ENCODE measurements around the gene ABCB11.

Gene ABCB11

DNA sequence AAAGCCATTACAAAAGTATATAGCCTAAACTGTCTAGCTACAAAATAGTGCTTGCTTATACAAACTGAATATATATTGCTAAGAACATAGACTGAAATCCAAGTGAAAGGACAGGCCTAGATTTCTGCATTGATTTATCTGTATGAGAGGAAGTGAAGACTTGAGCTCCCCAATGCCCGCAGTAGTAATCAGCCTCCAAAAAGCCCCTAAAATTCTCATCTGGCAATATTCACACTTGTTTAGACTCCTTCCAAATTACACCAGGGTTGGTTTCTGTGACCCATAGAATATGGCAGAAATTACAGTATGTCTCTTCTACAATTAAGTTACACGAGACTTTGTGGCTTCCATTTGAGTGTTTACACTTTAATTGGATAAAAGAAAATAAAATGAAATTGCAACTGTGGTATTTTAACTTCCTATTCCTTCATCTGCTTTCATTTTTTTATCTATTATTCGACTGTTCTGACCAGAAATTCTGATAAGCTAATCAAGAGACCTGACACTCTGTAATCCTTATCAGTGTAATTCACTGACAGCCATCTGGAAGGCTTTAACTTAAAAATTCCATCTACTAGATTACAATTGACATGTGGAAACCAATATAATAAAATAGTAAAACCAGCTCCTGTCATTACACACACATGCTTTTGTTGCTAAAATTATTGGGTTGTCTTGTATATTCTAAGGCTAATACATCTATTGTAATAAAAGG is 21.1 kb downstream of the ABCB11 start:
- H3K27ac ChIP-seq (ENCODE audit: low read depth, low read length): no peak overlapping the region
- no peaks in the 10 kb centered on the region for H3K36me3 ChIP-seq (ENCODE audit: control insufficient read depth in 1 of 2, insufficient read depth in 2 of 2, low read length in 2 of 2)
- H3K9ac ChIP-seq (ENCODE audit: low read depth in 1 of 2, low read length in 2 of 2): no peak overlapping the region
- H3K4me3 ChIP-seq (ENCODE audit: low read depth in 1 of 2, low read length in 2 of 2): no peak overlapping the region
- H3K9me3 ChIP-seq (ENCODE audit: control insufficient read depth in 1 of 2, low read length in 2 of 2): no peaks in the 10 kb centered on the region
- H3K4me1 ChIP-seq (ENCODE audit: control insufficient read depth in 1 of 2, insufficient read depth in 2 of 2, low read length in 2 of 2): peaks cover 0 to 9% of the 10 kb centered on the region in 2 donors
- H3K27me3 ChIP-seq (ENCODE audit: control insufficient read depth in 1 of 2, insufficient read depth in 2 of 2, low read length in 2 of 2): no peaks in the 10 kb centered on the region

DNA sequence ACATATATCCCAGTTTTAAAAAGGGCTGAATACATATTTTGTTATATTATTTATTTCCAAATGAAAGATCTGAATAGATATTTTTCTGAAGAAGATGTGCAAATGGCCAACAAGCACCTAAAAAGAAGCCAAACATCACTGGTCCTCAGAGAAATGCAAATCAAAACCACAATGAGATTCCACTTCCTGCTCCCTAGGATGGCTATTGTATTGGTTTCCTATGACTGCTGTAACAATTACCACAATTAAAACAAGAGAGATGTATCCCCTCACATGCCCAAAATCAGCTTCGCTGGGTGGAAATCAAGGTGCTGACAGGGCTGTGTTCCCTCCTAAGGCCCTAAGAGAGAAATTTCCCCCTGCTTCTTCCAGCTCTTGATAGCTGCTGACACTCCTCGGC is 23.2 kb downstream of the ABCB11 start:
- Histone ChIP-seq H3K9me3 (ENCODE audit: control insufficient read depth in 1 of 2, low read length in 2 of 2) (no peaks in the 10 kb centered on the region), H3K4me1 (ENCODE audit: control insufficient read depth in 1 of 2, insufficient read depth in 2 of 2, low read length in 2 of 2) (peaks cover 0 to 9% of the 10 kb centered on the region in 2 donors)

DNA sequence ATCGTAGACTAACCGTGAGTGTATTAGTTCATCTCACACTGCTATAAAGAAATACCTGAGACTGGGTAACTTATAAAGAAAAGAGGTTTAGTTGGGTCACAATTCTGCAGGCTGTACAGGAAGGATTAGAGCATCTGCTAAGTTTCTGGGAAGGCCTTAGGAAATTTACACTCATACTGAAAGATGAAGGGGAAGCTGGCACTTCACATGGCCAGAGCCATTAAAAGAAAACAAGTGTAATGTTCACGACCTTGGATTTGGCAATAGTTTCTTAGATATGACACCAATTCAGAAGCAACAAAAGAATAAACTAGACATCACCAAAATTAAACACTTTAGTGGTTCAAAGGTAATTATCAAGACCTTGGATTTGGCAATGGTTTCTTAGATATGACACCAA is 23.8 kb downstream of the ABCB11 start:
- peaks cover 0 to 6% of the 10 kb centered on the region in 2 donors for H3K4me1 ChIP-seq (ENCODE audit: control insufficient read depth in 1 of 2, insufficient read depth in 2 of 2, low read length in 2 of 2)
- no peak overlapping the region for H3K9ac ChIP-seq (ENCODE audit: low read depth in 1 of 2, low read length in 2 of 2)
- H3K27ac ChIP-seq (ENCODE audit: low read depth, low read length): no peak overlapping the region
- no peaks in the 10 kb centered on the region for H3K9me3 ChIP-seq (ENCODE audit: control insufficient read depth in 1 of 2, low read length in 2 of 2)
- H3K36me3 ChIP-seq (ENCODE audit: control insufficient read depth in 1 of 2, insufficient read depth in 2 of 2, low read length in 2 of 2): no peaks in the 10 kb centered on the region
- no peaks in the 10 kb centered on the region for H3K27me3 ChIP-seq (ENCODE audit: control insufficient read depth in 1 of 2, insufficient read depth in 2 of 2, low read length in 2 of 2)
- no peak overlapping the region for H3K4me3 ChIP-seq (ENCODE audit: low read depth in 1 of 2, low read length in 2 of 2)

More for the DNA sequence above, 23.2 kb downstream of the ABCB11 start:
- Histone ChIP-seq H3K9ac (ENCODE audit: low read depth in 1 of 2, low read length in 2 of 2) (no peak overlapping the region), H3K27me3 (ENCODE audit: control insufficient read depth in 1 of 2, insufficient read depth in 2 of 2, low read length in 2 of 2) (no peaks in the 10 kb centered on the region), H3K4me3 (ENCODE audit: low read depth in 1 of 2, low read length in 2 of 2) (no peak overlapping the region), H3K27ac (ENCODE audit: low read depth, low read length) (no peak overlapping the region), H3K36me3 (ENCODE audit: control insufficient read depth in 1 of 2, insufficient read depth in 2 of 2, low read length in 2 of 2) (no peaks in the 10 kb centered on the region)

DNA sequence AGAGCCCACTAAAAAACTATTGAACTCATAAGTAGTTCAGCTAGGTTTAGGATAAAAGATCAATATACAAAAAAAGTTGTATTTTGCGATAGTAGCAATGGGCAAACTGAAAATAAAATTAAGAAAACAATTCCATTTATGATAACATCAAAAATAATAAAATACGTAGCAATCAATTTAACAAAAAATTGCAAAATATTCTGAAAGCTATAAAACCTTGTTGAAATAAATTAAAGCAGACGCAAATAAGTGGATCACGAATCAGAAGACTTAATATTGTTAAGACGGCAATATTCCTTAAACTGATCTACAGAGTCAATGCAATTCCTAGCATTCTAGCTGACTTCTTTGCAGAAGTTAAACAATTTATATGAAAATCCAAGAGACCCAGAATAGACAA is 24.5 kb downstream of the ABCB11 start:
- H3K27ac ChIP-seq (ENCODE audit: low read depth, low read length): no peak overlapping the region
- no peak overlapping the region for H3K9ac ChIP-seq (ENCODE audit: low read depth in 1 of 2, low read length in 2 of 2)
- no peak overlapping the region for H3K4me3 ChIP-seq (ENCODE audit: low read depth in 1 of 2, low read length in 2 of 2)
- H3K9me3 ChIP-seq (ENCODE audit: control insufficient read depth in 1 of 2, low read length in 2 of 2): no peaks in the 10 kb centered on the region
- H3K36me3 ChIP-seq (ENCODE audit: control insufficient read depth in 1 of 2, insufficient read depth in 2 of 2, low read length in 2 of 2): no peaks in the 10 kb centered on the region
- no peaks in the 10 kb centered on the region for H3K27me3 ChIP-seq (ENCODE audit: control insufficient read depth in 1 of 2, insufficient read depth in 2 of 2, low read length in 2 of 2)
- peaks cover 0 to 1% of the 10 kb centered on the region in 2 donors for H3K4me1 ChIP-seq (ENCODE audit: control insufficient read depth in 1 of 2, insufficient read depth in 2 of 2, low read length in 2 of 2)

DNA sequence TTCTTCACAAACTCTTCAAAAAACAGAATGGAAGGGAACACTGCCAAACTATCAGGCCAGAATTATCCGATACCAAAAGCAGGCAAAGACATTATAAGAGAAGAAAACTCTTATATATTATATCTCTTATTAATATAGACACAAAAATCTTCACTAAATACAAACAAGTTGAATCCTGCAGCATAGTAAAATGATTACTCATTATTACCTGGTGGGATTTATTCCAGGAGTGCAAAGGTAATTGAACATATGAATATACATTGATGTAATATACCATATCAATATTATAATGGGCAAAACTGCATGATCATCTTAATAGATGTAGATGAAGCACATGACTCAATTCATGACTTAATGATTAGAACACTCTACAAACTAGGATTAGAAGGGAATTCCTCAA is 25.1 kb downstream of the ABCB11 start:
- H3K36me3 ChIP-seq (ENCODE audit: control insufficient read depth in 1 of 2, insufficient read depth in 2 of 2, low read length in 2 of 2): no peaks in the 10 kb centered on the region
- H3K4me1 ChIP-seq (ENCODE audit: control insufficient read depth in 1 of 2, insufficient read depth in 2 of 2, low read length in 2 of 2): no peaks in the 10 kb centered on the region
- no peaks in the 10 kb centered on the region for H3K9me3 ChIP-seq (ENCODE audit: control insufficient read depth in 1 of 2, low read length in 2 of 2)
- no peaks in the 10 kb centered on the region for H3K27me3 ChIP-seq (ENCODE audit: control insufficient read depth in 1 of 2, insufficient read depth in 2 of 2, low read length in 2 of 2)
- no peak overlapping the region for H3K27ac ChIP-seq (ENCODE audit: low read depth, low read length)
- H3K9ac ChIP-seq (ENCODE audit: low read depth in 1 of 2, low read length in 2 of 2): no peak overlapping the region
- no peak overlapping the region for H3K4me3 ChIP-seq (ENCODE audit: low read depth in 1 of 2, low read length in 2 of 2)

DNA sequence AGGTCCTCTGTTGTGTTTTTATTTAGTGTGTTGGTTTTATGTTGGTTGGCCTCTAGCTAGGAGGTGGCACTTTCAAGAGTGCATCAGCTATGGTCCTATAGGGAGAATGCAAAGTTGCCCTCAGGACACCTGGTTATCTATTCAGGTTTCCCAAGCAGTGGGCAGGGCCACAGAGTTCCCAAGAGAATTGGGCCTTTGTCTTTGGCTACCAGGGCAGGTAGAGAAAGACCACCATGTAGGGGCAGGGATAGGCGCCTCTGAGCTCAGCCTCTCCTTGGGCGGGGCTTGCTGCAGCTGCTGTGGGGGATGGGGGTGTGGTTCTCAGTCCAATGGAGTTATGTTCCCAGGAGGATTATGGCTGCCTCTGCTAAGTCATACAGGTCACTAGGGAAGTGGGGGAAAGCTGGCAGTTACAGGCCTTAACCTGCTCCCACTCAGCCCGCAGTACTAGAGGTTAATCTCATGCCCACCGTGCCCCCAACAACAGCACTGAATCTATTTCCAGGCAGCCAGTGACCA is 26.0 kb downstream of the ABCB11 start:
- Histone ChIP-seq H3K9me3 (ENCODE audit: control insufficient read depth in 1 of 2, low read length in 2 of 2) (no peaks in the 10 kb centered on the region), H3K36me3 (ENCODE audit: control insufficient read depth in 1 of 2, insufficient read depth in 2 of 2, low read length in 2 of 2) (no peaks in the 10 kb centered on the region), H3K4me3 (ENCODE audit: low read depth in 1 of 2, low read length in 2 of 2) (no peak overlapping the region), H3K27ac (ENCODE audit: low read depth, low read length) (no peak overlapping the region), H3K9ac (ENCODE audit: low read depth in 1 of 2, low read length in 2 of 2) (no peak overlapping the region), H3K4me1 (ENCODE audit: control insufficient read depth in 1 of 2, insufficient read depth in 2 of 2, low read length in 2 of 2) (no peaks in the 10 kb centered on the region), H3K27me3 (ENCODE audit: control insufficient read depth in 1 of 2, insufficient read depth in 2 of 2, low read length in 2 of 2) (no peaks in the 10 kb centered on the region)

DNA sequence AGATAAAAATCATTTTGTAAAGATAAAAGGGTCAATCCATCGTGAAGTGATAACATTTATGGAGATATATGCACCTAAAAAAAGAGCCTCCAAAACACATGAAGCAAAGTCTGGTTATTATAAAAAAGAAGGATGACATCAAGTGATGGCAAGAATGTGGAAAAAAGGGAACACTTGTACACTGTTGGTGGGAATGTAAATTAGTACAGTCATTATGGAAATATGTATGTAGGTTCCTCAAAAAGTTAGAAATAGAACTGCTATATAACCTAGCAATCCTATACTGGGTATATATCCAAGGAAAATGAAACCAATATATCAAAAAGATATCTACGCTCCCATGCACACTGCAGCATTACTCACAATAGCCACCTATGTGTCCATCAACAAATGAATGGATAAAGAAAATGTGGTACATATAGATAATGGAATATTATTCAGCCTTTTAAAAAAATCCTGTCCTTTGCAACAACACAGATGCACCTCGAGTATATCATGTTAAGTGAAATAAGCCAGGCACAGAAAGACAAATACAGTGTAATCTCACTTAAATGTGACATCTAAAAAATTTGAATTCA is 28.9 kb downstream of the ABCB11 start:
- Histone ChIP-seq H3K4me3 (ENCODE audit: low read depth in 1 of 2, low read length in 2 of 2) (no peak overlapping the region), H3K9me3 (ENCODE audit: control insufficient read depth in 1 of 2, low read length in 2 of 2) (no peaks in the 10 kb centered on the region), H3K27ac (ENCODE audit: low read depth, low read length) (no peak overlapping the region), H3K9ac (ENCODE audit: low read depth in 1 of 2, low read length in 2 of 2) (no peak overlapping the region), H3K36me3 (ENCODE audit: control insufficient read depth in 1 of 2, insufficient read depth in 2 of 2, low read length in 2 of 2) (no peaks in the 10 kb centered on the region), H3K27me3 (ENCODE audit: control insufficient read depth in 1 of 2, insufficient read depth in 2 of 2, low read length in 2 of 2) (no peaks in the 10 kb centered on the region), H3K4me1 (ENCODE audit: control insufficient read depth in 1 of 2, insufficient read depth in 2 of 2, low read length in 2 of 2) (no peaks in the 10 kb centered on the region)

DNA sequence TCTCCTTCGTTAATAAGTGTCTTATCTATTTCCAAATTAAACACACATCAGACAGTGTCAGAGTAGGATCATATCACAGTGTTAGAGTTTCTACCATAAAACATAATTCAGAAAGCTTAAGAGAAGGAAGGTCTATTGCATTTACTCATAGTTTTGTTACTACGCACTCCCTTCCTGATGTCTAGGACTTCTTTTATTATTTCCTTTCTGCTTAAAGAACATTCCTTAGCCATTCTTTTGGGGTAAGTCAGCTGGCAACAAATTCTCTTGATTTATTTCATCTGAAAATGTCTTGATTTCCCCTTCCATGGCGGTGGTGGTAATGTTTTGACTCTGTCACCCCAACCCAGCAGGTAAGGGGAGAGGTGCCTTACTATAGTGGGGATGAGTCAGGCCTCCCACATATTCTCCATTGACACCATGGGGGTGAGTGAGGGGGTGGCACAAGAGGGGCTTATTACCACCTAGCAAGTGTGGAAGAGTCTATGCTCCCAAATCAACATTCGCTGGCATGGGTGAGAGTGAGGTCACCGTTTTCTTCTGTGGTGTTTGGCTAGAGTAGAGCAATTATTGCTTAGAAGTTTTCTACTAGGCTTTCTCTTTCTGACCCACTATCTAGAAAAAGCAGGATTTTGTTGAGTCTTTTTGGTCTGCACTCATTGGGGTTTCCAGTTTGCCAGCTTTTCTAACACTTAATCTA is 29.9 kb downstream of the ABCB11 start:
- Histone ChIP-seq H3K9ac (ENCODE audit: low read depth in 1 of 2, low read length in 2 of 2) (no peak overlapping the region), H3K27me3 (ENCODE audit: control insufficient read depth in 1 of 2, insufficient read depth in 2 of 2, low read length in 2 of 2) (no peaks in the 10 kb centered on the region), H3K4me1 (ENCODE audit: control insufficient read depth in 1 of 2, insufficient read depth in 2 of 2, low read length in 2 of 2) (no peaks in the 10 kb centered on the region), H3K36me3 (ENCODE audit: control insufficient read depth in 1 of 2, insufficient read depth in 2 of 2, low read length in 2 of 2) (no peaks in the 10 kb centered on the region), H3K27ac (ENCODE audit: low read depth, low read length) (no peak overlapping the region), H3K9me3 (ENCODE audit: control insufficient read depth in 1 of 2, low read length in 2 of 2) (no peaks in the 10 kb centered on the region), H3K4me3 (ENCODE audit: low read depth in 1 of 2, low read length in 2 of 2) (no peak overlapping the region)

DNA sequence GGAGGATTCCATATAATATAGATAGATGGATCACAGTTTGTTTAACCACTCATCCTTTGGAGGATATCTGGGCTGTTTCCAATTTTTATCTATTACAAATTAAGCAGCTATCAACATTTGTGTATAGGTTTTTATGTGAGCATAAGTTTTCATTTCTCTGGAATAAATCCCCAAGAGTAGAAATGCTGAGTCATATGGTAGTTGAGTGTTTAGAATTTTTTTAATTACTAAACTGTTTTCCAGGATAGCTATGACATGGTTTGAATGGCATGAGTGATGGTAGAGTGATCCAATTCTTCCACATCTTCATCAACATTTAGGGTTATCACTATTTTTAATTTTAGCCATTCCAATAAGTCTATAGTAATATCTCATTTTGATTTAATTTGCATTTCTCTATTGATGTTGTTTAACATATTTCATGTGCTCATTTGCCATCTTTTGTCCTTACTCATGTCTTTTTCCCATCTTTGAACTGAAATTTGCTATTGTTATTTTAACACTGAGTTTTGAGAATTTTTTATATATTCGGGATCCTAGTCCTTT is 31.4 kb downstream of the ABCB11 start:
- Histone ChIP-seq H3K27me3 (ENCODE audit: control insufficient read depth in 1 of 2, insufficient read depth in 2 of 2, low read length in 2 of 2) (no peaks in the 10 kb centered on the region), H3K4me3 (ENCODE audit: low read depth in 1 of 2, low read length in 2 of 2) (no peak overlapping the region), H3K9ac (ENCODE audit: low read depth in 1 of 2, low read length in 2 of 2) (no peak overlapping the region), H3K9me3 (ENCODE audit: control insufficient read depth in 1 of 2, low read length in 2 of 2) (no peaks in the 10 kb centered on the region), H3K4me1 (ENCODE audit: control insufficient read depth in 1 of 2, insufficient read depth in 2 of 2, low read length in 2 of 2) (no peaks in the 10 kb centered on the region), H3K27ac (ENCODE audit: low read depth, low read length) (no peak overlapping the region), H3K36me3 (ENCODE audit: control insufficient read depth in 1 of 2, insufficient read depth in 2 of 2, low read length in 2 of 2) (no peaks in the 10 kb centered on the region)

DNA sequence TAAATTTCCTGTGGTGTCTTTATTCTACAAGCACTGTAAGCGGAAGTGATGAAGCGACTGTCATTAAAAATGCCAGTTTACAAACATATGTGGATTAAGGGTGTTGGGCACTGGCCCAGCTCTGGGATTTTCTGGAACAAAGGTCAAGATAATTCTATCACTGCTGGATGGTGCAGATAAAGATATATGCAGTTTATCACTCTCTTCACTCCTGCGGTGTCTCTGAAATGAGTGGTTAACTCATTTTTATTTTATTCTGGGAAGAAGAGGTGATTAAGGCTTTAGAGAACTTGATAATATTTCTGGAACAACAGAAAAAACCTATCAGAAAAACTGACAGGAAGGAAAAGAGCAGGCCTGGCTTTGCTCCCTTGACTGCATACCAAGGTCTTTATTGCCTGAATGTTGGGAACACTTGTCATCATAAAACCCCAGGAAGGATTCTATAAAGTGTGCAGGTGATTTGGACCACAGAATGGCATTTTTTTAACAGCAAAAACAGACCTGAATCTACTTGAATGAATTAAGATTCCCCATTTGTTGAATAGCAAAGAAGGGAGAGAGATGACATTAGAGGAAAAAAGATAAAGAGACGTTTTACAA is 32.4 kb downstream of the ABCB11 start:
- no peaks in the 10 kb centered on the region for H3K9me3 ChIP-seq (ENCODE audit: control insufficient read depth in 1 of 2, low read length in 2 of 2)
- H3K9ac ChIP-seq (ENCODE audit: low read depth in 1 of 2, low read length in 2 of 2): no peak overlapping the region
- H3K4me3 ChIP-seq (ENCODE audit: low read depth in 1 of 2, low read length in 2 of 2): no peak overlapping the region
- no peaks in the 10 kb centered on the region for H3K4me1 ChIP-seq (ENCODE audit: control insufficient read depth in 1 of 2, insufficient read depth in 2 of 2, low read length in 2 of 2)
- H3K27ac ChIP-seq (ENCODE audit: low read depth, low read length): no peak overlapping the region
- H3K36me3 ChIP-seq (ENCODE audit: control insufficient read depth in 1 of 2, insufficient read depth in 2 of 2, low read length in 2 of 2): no peaks in the 10 kb centered on the region
- H3K27me3 ChIP-seq (ENCODE audit: control insufficient read depth in 1 of 2, insufficient read depth in 2 of 2, low read length in 2 of 2): no peaks in the 10 kb centered on the region

Measured in duodenal mucosa (tissue), 2 donors.